IMR-90 (cell line): Measurements from ENCODE around the gene PHOSPHO2.

Experiments
- BHLHE40 ChIP-seq: fragments of 150-350 bp; IDR thresholded peaks from 2 replicates; pipeline ENCODE4 v1.6.1; 2016; ENCODE audit warnings: mild to moderate bottlenecking, low read depth, low read length
- CEBPB ChIP-seq: IDR thresholded peaks from 2 replicates; pipeline ENCODE4 v1.6.1; 2012; ENCODE audit warnings: low read depth, low read length, improper control_type of control experiment
- CHD1 ChIP-seq: IDR thresholded peaks from 2 replicates; pipeline ENCODE4 v1.6.1; 2012; ENCODE audit warnings: low read depth, low read length, improper control_type of control experiment
- MAFK ChIP-seq: IDR thresholded peaks from 2 replicates; pipeline ENCODE4 v1.6.1; 2012; ENCODE audit warnings: low read depth, low read length, improper control_type of control experiment
- MAZ ChIP-seq: IDR thresholded peaks from 2 replicates; pipeline ENCODE4 v1.6.1; 2012; ENCODE audit warnings: low read depth, mild to moderate bottlenecking, low read length, improper control_type of control experiment, moderate library complexity, borderline replicate concordance
- NFE2L2 ChIP-seq: fragments of 150-350 bp; IDR thresholded peaks from 2 replicates; pipeline ENCODE4 v1.6.1; 2016; ENCODE audit warnings: low read depth, mild to moderate bottlenecking, low read length
- POLR2A ChIP-seq: IDR thresholded peaks from 2 replicates; pipeline ENCODE4 v1.6.1; 2012; ENCODE audit warnings: mild to moderate bottlenecking, low read depth, low read length
- RAD21 ChIP-seq: IDR thresholded peaks from 2 replicates; pipeline ENCODE4 v1.6.1; 2012; ENCODE audit warnings: low read length, improper control_type of control experiment
- RCOR1 ChIP-seq: IDR thresholded peaks from 2 replicates; pipeline ENCODE4 v1.6.1; 2012; ENCODE audit warnings: mild to moderate bottlenecking, low read length, improper control_type of control experiment; ENCODE audit not compliant: insufficient replicate concordance
- RFX5 ChIP-seq: IDR thresholded peaks from 2 replicates; pipeline ENCODE4 v1.8.0; 2012; ENCODE audit warnings: low read depth, mild to moderate bottlenecking, low read length, moderate library complexity
- SMC3 ChIP-seq: fragments of 150-350 bp; IDR thresholded peaks from 2 replicates; pipeline ENCODE4 v1.6.1; 2016; ENCODE audit warnings: low read depth, mild to moderate bottlenecking, antibody characterized with exemption, low read length, moderate library complexity
- TF ChIP-seq, protein P1 (sequence below): conservative IDR thresholded peaks from 2 replicates; pipeline ENCODE4 v1.5.1; 2012; ENCODE audit warnings: mild to moderate bottlenecking, low read depth, low read length, improper control_type of control experiment
- TF ChIP-seq, protein P2 (sequence below): fragments of 150-350 bp; IDR thresholded peaks from 2 replicates; pipeline ENCODE4 v1.6.1; 2016; ENCODE audit warnings: low read depth, mild to moderate bottlenecking, low read length, moderate library complexity, borderline replicate concordance
- TF ChIP-seq, protein P3 (sequence below): fragments of 150-350 bp; IDR thresholded peaks from 2 replicates; pipeline ENCODE4 v1.6.1; 2017; ENCODE audit warnings: mild to moderate bottlenecking, antibody characterized with exemption, low read length, low read depth

DNA sequence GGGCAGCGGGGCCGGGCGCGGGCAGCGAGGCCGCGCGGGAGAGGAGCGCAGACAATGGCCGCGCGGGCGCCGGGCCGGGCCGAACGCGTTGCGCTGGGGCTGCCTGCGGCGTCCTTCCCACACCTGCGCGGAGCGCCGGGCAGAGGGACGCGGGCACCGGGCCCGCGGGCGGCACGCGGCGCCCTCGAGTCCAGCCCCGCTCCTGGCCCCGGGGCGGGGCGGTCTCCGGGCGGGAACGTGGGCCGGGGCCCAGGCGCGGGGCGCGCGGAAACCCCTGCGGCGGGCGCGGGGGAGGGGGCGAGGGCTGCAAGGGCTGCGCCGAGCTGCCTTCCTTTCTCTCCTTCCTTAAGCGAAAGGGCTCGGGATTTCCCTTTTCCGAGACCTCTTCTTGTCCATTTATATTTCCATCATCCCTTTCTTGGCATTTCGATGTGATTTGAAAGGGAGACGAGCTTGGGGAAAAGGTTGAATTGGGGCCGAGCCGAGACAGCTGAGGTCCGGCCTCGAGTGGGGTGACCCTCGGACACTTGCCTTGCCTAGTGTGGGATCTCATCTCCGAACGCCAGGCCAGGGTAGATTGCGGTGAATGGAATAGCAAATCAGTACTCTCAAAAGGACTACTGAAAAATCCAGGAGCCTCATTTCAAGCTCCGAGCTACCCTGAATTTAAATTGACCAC lies 40.0 kb downstream of the PHOSPHO2 start:
- TF ChIP-seq POLR2A, result no peak
- TF ChIP-seq, protein P1, sequence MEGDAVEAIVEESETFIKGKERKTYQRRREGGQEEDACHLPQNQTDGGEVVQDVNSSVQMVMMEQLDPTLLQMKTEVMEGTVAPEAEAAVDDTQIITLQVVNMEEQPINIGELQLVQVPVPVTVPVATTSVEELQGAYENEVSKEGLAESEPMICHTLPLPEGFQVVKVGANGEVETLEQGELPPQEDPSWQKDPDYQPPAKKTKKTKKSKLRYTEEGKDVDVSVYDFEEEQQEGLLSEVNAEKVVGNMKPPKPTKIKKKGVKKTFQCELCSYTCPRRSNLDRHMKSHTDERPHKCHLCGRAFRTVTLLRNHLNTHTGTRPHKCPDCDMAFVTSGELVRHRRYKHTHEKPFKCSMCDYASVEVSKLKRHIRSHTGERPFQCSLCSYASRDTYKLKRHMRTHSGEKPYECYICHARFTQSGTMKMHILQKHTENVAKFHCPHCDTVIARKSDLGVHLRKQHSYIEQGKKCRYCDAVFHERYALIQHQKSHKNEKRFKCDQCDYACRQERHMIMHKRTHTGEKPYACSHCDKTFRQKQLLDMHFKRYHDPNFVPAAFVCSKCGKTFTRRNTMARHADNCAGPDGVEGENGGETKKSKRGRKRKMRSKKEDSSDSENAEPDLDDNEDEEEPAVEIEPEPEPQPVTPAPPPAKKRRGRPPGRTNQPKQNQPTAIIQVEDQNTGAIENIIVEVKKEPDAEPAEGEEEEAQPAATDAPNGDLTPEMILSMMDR, result no peak
- TF ChIP-seq CHD1, result no peak
- TF ChIP-seq, protein P2, sequence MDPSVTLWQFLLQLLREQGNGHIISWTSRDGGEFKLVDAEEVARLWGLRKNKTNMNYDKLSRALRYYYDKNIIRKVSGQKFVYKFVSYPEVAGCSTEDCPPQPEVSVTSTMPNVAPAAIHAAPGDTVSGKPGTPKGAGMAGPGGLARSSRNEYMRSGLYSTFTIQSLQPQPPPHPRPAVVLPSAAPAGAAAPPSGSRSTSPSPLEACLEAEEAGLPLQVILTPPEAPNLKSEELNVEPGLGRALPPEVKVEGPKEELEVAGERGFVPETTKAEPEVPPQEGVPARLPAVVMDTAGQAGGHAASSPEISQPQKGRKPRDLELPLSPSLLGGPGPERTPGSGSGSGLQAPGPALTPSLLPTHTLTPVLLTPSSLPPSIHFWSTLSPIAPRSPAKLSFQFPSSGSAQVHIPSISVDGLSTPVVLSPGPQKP, result no peak
- TF ChIP-seq SMC3, result no peak
- no peak for TF ChIP-seq BHLHE40
- no peak for TF ChIP-seq RAD21
- TF ChIP-seq CEBPB, result no peak
- TF ChIP-seq RCOR1, result no peak
- TF ChIP-seq RFX5, result no peak
- no peak for TF ChIP-seq MAZ
- no peak for TF ChIP-seq MAFK
- TF ChIP-seq, protein P3, sequence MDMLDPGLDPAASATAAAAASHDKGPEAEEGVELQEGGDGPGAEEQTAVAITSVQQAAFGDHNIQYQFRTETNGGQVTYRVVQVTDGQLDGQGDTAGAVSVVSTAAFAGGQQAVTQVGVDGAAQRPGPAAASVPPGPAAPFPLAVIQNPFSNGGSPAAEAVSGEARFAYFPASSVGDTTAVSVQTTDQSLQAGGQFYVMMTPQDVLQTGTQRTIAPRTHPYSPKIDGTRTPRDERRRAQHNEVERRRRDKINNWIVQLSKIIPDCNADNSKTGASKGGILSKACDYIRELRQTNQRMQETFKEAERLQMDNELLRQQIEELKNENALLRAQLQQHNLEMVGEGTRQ, result no peak
- TF ChIP-seq NFE2L2, result no peak
